HCT116 (cell line): Measurements from ENCODE around the gene CD247. TPM values are rescaled to one million over a fixed set of nuclear protein-coding genes. Genes with fewer than 3 reads are reported as not detected.

Experiments used
- ATAC-seq: fragments of 200-7000 bp; cut with Tn5 transposase; 2 replicates; pipeline ENCODE4 v1.9.1; 2020; ENCODE audit warnings: mild to moderate bottlenecking, moderate library complexity
- BruUV-seq: library from RNA; stranded (reverse); fragments of 400-500 nt; replicated peaks from 2 replicates; lab custom pipeline; 2021; lab: Mats Ljungman, UMichigan
- CTCF ChIA-PET: fragments of 300-600 bp; sonication (Branson Sonifier 250); formaldehyde crosslinking; loops from one replicate; lab custom pipeline; 2021; ENCODE audit warnings: antibody characterized with exemption; lab: Charles Lee
- POLR2A ChIA-PET: fragments of 300-600, 350-600 bp; sonication (Branson Sonifier 250); formaldehyde crosslinking; loops from one replicate; lab custom pipeline; 2021; ENCODE audit warnings: antibody characterized with exemption; lab: Charles Lee
- RAD21 ChIA-PET, 2 experiments: fragments of 300-600 bp; sonication (Branson Sonifier 250); formaldehyde crosslinking; loops; one replicate each; lab custom pipeline; 2023; ENCODE audit warnings: low total read pairs in 2 of 2; ENCODE audit not compliant: uncharacterized antibody in 2 of 2, unreplicated experiment in 2 of 2, low non-redundant PET in 1 of 2; lab: Charles Lee
- DNase-seq: peaks from one replicate; pipeline ENCODE4 v3.0.0-alpha.2; 2010; ENCODE audit warnings: low read depth, low spot score
- H2AFZ ChIP-seq: fragments of 200-600 bp; shearing (Covaris generic), sonication (generic); 2 replicates; pipeline ENCODE4 v1.6.1; 2017; ENCODE audit warnings: low read depth, mixed run types, mixed read lengths, antibody characterized with exemption, low read length; ENCODE audit not compliant: poor library complexity, severe bottlenecking
- H3K27ac ChIP-seq: 2 replicates; pipeline ENCODE4 v1.5.1; 2012; ENCODE audit warnings: low read depth, low read length
- H3K27me3 ChIP-seq: fragments of 200-600 bp; sonication (generic); 2 replicates; pipeline ENCODE4 v1.6.1; 2016; ENCODE audit warnings: mixed run types, low read length, mixed read lengths; ENCODE audit not compliant: insufficient read depth
- H3K36me3 ChIP-seq, 2 experiments: fragments of 200-500 bp in 1 of 2; fragments of 200-600 bp in 1 of 2; sonication (Bioruptor generic) in 1 of 2; sonication (generic) in 1 of 2; 2 replicates each; pipeline versions ENCODE4 v1.5.1 to v1.6.1; 2014 to 2016; ENCODE audit warnings: low read length in 2 of 2, inconsistent platforms in 1 of 2, mixed read lengths in 1 of 2, mixed run types in 1 of 2; ENCODE audit not compliant: insufficient read depth in 2 of 2, control insufficient read depth in 1 of 2
- H3K4me1 ChIP-seq, 2 experiments: fragments of 200-600 bp in 1 of 2; sonication (generic) in 1 of 2; 2 replicates each; pipeline versions ENCODE4 v1.5.1 to v1.6.1; 2012 to 2017; ENCODE audit warnings: low read length in 2 of 2, inconsistent platforms in 1 of 2, mild to moderate bottlenecking in 1 of 2, mixed read lengths in 1 of 2, mixed run types in 1 of 2, moderate library complexity in 1 of 2; ENCODE audit not compliant: insufficient read depth in 2 of 2, control insufficient read depth in 1 of 2
- H3K4me2 ChIP-seq: fragments of 200-600 bp; sonication (generic); 2 replicates; pipeline ENCODE4 v1.6.1; 2017; ENCODE audit warnings: mixed run types, low read length, mixed read lengths
- H3K4me3 ChIP-seq, 2 experiments: fragments of 200-600 bp in 1 of 2; sonication (generic) in 1 of 2; replicated peaks in 1 of 2; 2 replicates each; pipeline ENCODE4 v1.5.1; 2011 to 2016; ENCODE audit warnings: low read length in 2 of 2, control low read depth in 1 of 2, low read depth in 1 of 2, mild to moderate bottlenecking in 1 of 2, mixed read lengths in 1 of 2, mixed run types in 1 of 2
- H3K79me2 ChIP-seq: fragments of 200-600 bp; sonication (generic); 2 replicates; pipeline ENCODE4 v1.6.1; 2017; ENCODE audit warnings: mild to moderate bottlenecking, mixed run types, low read length, moderate library complexity, mixed read lengths; ENCODE audit not compliant: insufficient read depth
- H3K9ac ChIP-seq: fragments of 200-600 bp; sonication (generic); 2 replicates; pipeline ENCODE4 v1.6.1; 2016; ENCODE audit warnings: low read length, mixed read lengths
- H3K9me2 ChIP-seq: fragments of 200-600 bp; sonication (generic), shearing (Covaris generic); 2 replicates; pipeline ENCODE4 v1.6.1; 2017; ENCODE audit warnings: mixed run types, mild to moderate bottlenecking, moderate library complexity; ENCODE audit not compliant: insufficient read depth
- H3K9me3 ChIP-seq, 2 experiments: fragments of 200-500 bp in 1 of 2; fragments of 200-600 bp in 1 of 2; sonication (Bioruptor generic) in 1 of 2; sonication (generic) in 1 of 2; 2 replicates each; pipeline ENCODE4 v1.6.1; 2014 to 2017; ENCODE audit warnings: low read length in 2 of 2, mixed read lengths in 2 of 2, inconsistent platforms in 1 of 2, low read depth in 1 of 2, mild to moderate bottlenecking in 1 of 2, mixed run types in 1 of 2, moderate library complexity in 1 of 2; ENCODE audit not compliant: control insufficient read depth in 1 of 2, insufficient read depth in 1 of 2
- H4K20me1 ChIP-seq: fragments of 200-600 bp; sonication (generic), shearing (Covaris generic); 2 replicates; pipeline ENCODE4 v1.6.1; 2017; ENCODE audit warnings: mixed run types, mild to moderate bottlenecking, moderate library complexity; ENCODE audit not compliant: insufficient read depth
- CBX3 ChIP-seq: IDR thresholded peaks from 2 replicates; pipeline ENCODE4 v1.6.1; 2012; ENCODE audit warnings: low read depth
- CEBPB ChIP-seq: IDR thresholded peaks from 2 replicates; pipeline ENCODE4 v1.6.1; 2012; ENCODE audit warnings: low read depth
- RAD21 ChIP-seq: IDR thresholded peaks from 2 replicates; pipeline ENCODE4 v1.6.1; 2012; ENCODE audit warnings: low read depth, mild to moderate bottlenecking
- YY1 ChIP-seq: IDR thresholded peaks from 2 replicates; pipeline ENCODE4 v1.6.1; 2011; ENCODE audit warnings: low read length, low read depth, moderate library complexity, mild to moderate bottlenecking; ENCODE audit not compliant: insufficient replicate concordance; ENCODE audit errors: extremely low read depth
- intact Hi-C: fragments of 100-400 bp; cut with micrococcal nuclease; formaldehyde crosslinking; loops from 2 replicates; pipeline ENCODE4 v1.10.0; 2022
- total RNA-seq: library from RNA; stranded (reverse); gene quantifications from one replicate; pipeline ENCODE4 v1.2.1, GENCODE V29; 2021; ENCODE audit not compliant: unreplicated experiment
- TF ChIP-seq, protein P1 (sequence below): IDR thresholded peaks from 2 replicates; pipeline ENCODE4 v1.6.1; 2012
- TF ChIP-seq, protein P2 (sequence below): IDR thresholded peaks from 2 replicates; pipeline ENCODE4 v1.6.1; 2012
- TF ChIP-seq, protein P3 (sequence below), 3 experiments: fragments of 200-600 bp in 1 of 3; sonication (generic) in 1 of 3; IDR thresholded peaks in 2 of 3; conservative IDR thresholded peaks in 1 of 3; 2 replicates each; pipeline ENCODE4 v1.5.1; 2012 to 2017; ENCODE audit warnings: low read depth in 2 of 3, low read length in 2 of 3, antibody characterized with exemption in 1 of 3, borderline replicate concordance in 1 of 3, control low read depth in 1 of 3, mild to moderate bottlenecking in 1 of 3, mixed read lengths in 1 of 3, mixed run types in 1 of 3, moderate library complexity in 1 of 3; ENCODE audit not compliant: insufficient read depth in 1 of 3

CD247 gene
- total RNA-seq, 1 experiment from 2014 or later, result 0.57 TPM

- TSS peak; percentile 51 for BruUV-seq
- TF ChIP-seq, protein P1, sequence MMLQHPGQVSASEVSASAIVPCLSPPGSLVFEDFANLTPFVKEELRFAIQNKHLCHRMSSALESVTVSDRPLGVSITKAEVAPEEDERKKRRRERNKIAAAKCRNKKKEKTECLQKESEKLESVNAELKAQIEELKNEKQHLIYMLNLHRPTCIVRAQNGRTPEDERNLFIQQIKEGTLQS, result no peak
- TF ChIP-seq, protein P2, sequence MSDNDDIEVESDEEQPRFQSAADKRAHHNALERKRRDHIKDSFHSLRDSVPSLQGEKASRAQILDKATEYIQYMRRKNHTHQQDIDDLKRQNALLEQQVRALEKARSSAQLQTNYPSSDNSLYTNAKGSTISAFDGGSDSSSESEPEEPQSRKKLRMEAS, result no peak
- TF ChIP-seq RAD21 (no peak), YY1 (no peak), CEBPB (no peak), CBX3 (no peak)
- TF ChIP-seq, protein P3, sequence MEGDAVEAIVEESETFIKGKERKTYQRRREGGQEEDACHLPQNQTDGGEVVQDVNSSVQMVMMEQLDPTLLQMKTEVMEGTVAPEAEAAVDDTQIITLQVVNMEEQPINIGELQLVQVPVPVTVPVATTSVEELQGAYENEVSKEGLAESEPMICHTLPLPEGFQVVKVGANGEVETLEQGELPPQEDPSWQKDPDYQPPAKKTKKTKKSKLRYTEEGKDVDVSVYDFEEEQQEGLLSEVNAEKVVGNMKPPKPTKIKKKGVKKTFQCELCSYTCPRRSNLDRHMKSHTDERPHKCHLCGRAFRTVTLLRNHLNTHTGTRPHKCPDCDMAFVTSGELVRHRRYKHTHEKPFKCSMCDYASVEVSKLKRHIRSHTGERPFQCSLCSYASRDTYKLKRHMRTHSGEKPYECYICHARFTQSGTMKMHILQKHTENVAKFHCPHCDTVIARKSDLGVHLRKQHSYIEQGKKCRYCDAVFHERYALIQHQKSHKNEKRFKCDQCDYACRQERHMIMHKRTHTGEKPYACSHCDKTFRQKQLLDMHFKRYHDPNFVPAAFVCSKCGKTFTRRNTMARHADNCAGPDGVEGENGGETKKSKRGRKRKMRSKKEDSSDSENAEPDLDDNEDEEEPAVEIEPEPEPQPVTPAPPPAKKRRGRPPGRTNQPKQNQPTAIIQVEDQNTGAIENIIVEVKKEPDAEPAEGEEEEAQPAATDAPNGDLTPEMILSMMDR (IDR thresholded peaks at IDR 0.05 in 2 of 3, conservative IDR thresholded peaks at IDR 0.05 in 1 of 3; ENCODE audit: borderline replicate concordance in 1 of 3, insufficient read depth in 1 of 3, low read depth in 2 of 3, low read length in 2 of 3), result no peak
- Histone ChIP-seq H3K79me2 (no peaks in the 10 kb centered on the region), H3K9ac (no peak overlapping the region), H3K9me3 (no peaks in the 10 kb centered on the region), H3K36me3 (no peaks in the 10 kb centered on the region), H3K4me1 (peaks cover 3 to 16% of the 10 kb centered on the region in 2 experiments; a peak in 2 of 4 replicates), H3K9me2 (no peaks in the 10 kb centered on the region), H3K27me3 (no peaks in the 10 kb centered on the region), H2AFZ (no peak overlapping the region), H4K20me1 (no peaks in the 10 kb centered on the region), H3K4me2 (no peak overlapping the region), H3K27ac (no peak overlapping the region), H3K4me3 (no peak overlapping the region)
- intact Hi-C loops, result no loop called here
- RAD21 ChIA-PET, result no interaction called here
- DNase-seq, result no peak
- POLR2A ChIA-PET, result no interaction called here
- CTCF ChIA-PET, result interaction anchor here (1.0 kb wide), 1 partner anchor 236 kb away, joined by 3 read pairs; no protein-coding TSS in a partner anchor
- no peak for ATAC-seq
Measured at GRCh38 chr1:167456524-167456923, 61.8 kb downstream of the CD247 start.
